ENCODE measurements around the gene AKAP4. TPM values are rescaled to one million over a fixed set of nuclear protein-coding genes. Genes with fewer than 3 reads are reported as not detected.

Gene AKAP4
- total and polyA plus RNA-seq, 2 donors (not counting 1 experiment from before 2014, with no cell fraction given): not detected

- Histone ChIP-seq H3K4me2 (ENCODE audit: extremely low read depth, insufficient read depth, low read length) (no peak overlapping the region), H3K4me1 (ENCODE audit: control insufficient read depth, extremely low read depth, insufficient read depth, low read length) (no peaks in the 10 kb centered on the region), H2AFZ (ENCODE audit: low read length) (no peak overlapping the region), H3K27ac (ENCODE audit: insufficient read depth, low read length) (no peak overlapping the region), H3K9me3 (ENCODE audit: control insufficient read depth, insufficient read depth, low read depth, low read length) (no peaks in the 10 kb centered on the region), H3K9ac (ENCODE audit: insufficient read depth, low read length) (no peak overlapping the region), H3K27me3 (ENCODE audit: control insufficient read depth, insufficient read depth, low read length) (no peaks in the 10 kb centered on the region), H4K20me1 (ENCODE audit: control insufficient read depth, extremely low read depth, insufficient read depth, low read length) (no peaks in the 10 kb centered on the region), H3K36me3 (ENCODE audit: control insufficient read depth, insufficient read depth, low read length) (no peaks in the 10 kb centered on the region), H3K79me2 (ENCODE audit: control insufficient read depth, insufficient read depth, low read length) (no peaks in the 10 kb centered on the region), H3K4me3 (replicated peaks in 1 of 4; ENCODE audit: control extremely low read depth in 1 of 4, insufficient read depth in 1 of 4, low read depth in 3 of 4, low read length in 4 of 4) (no peak overlapping the region)
- TF ChIP-seq CTCF (conservative IDR thresholded peaks at IDR 0.05 in 1 of 2, IDR thresholded peaks at IDR 0.05 in 1 of 2; ENCODE audit: low read depth in 1 of 2, low read length in 2 of 2): no peak
- TF ChIP-seq EZH2 (IDR thresholded peaks at IDR 0.05; ENCODE audit: low read length, missing control alignments): no peak
- no peak for DNase-seq (ENCODE audit: low read depth in 2 of 2)
These were observed 35.1 kb downstream of the AKAP4 start for GRCh38 chrX:50165727-50166126.

- no peak for DNase-seq (ENCODE audit: low read depth in 2 of 2)
- Histone ChIP-seq H3K79me2 (ENCODE audit: control insufficient read depth, insufficient read depth, low read length) (no peaks in the 10 kb centered on the region), H3K36me3 (ENCODE audit: control insufficient read depth, insufficient read depth, low read length) (no peaks in the 10 kb centered on the region), H2AFZ (ENCODE audit: low read length) (no peak overlapping the region), H3K9me3 (ENCODE audit: control insufficient read depth, insufficient read depth, low read depth, low read length) (no peaks in the 10 kb centered on the region), H3K9ac (ENCODE audit: insufficient read depth, low read length) (no peak overlapping the region), H3K4me1 (ENCODE audit: control insufficient read depth, extremely low read depth, insufficient read depth, low read length) (no peaks in the 10 kb centered on the region), H3K27me3 (ENCODE audit: control insufficient read depth, insufficient read depth, low read length) (no peaks in the 10 kb centered on the region), H3K4me3 (replicated peaks in 1 of 4; ENCODE audit: control extremely low read depth in 1 of 4, insufficient read depth in 1 of 4, low read depth in 3 of 4, low read length in 4 of 4) (no peak overlapping the region), H3K27ac (ENCODE audit: insufficient read depth, low read length) (no peak overlapping the region), H4K20me1 (ENCODE audit: control insufficient read depth, extremely low read depth, insufficient read depth, low read length) (no peaks in the 10 kb centered on the region), H3K4me2 (ENCODE audit: extremely low read depth, insufficient read depth, low read length) (no peak overlapping the region)
- no peak for TF ChIP-seq CTCF (conservative IDR thresholded peaks at IDR 0.05 in 1 of 2, IDR thresholded peaks at IDR 0.05 in 1 of 2; ENCODE audit: low read depth in 1 of 2, low read length in 2 of 2)
- TF ChIP-seq EZH2 (IDR thresholded peaks at IDR 0.05; ENCODE audit: low read length, missing control alignments): no peak
These were observed 39.7 kb downstream of the AKAP4 start for GRCh38 chrX:50161127-50161526.

DNA sequence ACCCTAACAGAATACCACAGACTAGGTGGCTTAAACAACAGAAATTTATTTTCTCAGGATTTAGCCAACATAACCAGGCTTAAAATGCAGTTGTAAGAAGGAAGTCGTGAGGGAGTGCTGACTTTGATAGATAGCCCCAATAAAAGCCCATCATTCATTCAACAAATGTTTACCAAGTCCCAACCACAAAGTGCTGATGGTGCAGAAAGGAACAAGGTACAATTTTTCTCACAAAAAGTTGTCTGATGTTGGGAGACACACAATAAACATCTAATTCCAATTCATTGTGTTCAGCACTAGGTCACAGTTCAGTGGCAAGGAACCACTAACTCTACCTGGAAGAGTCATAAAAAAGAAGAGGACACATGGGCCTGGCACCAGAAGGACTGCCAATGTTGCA, 42.2 kb downstream of the AKAP4 start:
- TF ChIP-seq CTCF (conservative IDR thresholded peaks at IDR 0.05 in 1 of 2, IDR thresholded peaks at IDR 0.05 in 1 of 2; ENCODE audit: low read depth in 1 of 2, low read length in 2 of 2) (no peak), EZH2 (IDR thresholded peaks at IDR 0.05; ENCODE audit: low read length, missing control alignments) (no peak)

More for the DNA sequence above, 42.2 kb downstream of the AKAP4 start:
- Histone ChIP-seq H3K36me3 (ENCODE audit: control insufficient read depth, insufficient read depth, low read length) (no peaks in the 10 kb centered on the region), H3K9ac (ENCODE audit: insufficient read depth, low read length) (no peak overlapping the region), H3K4me3 (replicated peaks in 1 of 4; ENCODE audit: control extremely low read depth in 1 of 4, insufficient read depth in 1 of 4, low read depth in 3 of 4, low read length in 4 of 4) (no peak overlapping the region), H3K27me3 (ENCODE audit: control insufficient read depth, insufficient read depth, low read length) (no peaks in the 10 kb centered on the region), H3K27ac (ENCODE audit: insufficient read depth, low read length) (no peak overlapping the region), H3K4me1 (ENCODE audit: control insufficient read depth, extremely low read depth, insufficient read depth, low read length) (no peaks in the 10 kb centered on the region), H3K9me3 (ENCODE audit: control insufficient read depth, insufficient read depth, low read depth, low read length) (no peaks in the 10 kb centered on the region), H4K20me1 (ENCODE audit: control insufficient read depth, extremely low read depth, insufficient read depth, low read length) (no peaks in the 10 kb centered on the region), H3K79me2 (ENCODE audit: control insufficient read depth, insufficient read depth, low read length) (no peaks in the 10 kb centered on the region), H2AFZ (ENCODE audit: low read length) (no peak overlapping the region), H3K4me2 (ENCODE audit: extremely low read depth, insufficient read depth, low read length) (no peak overlapping the region)
- DNase-seq (ENCODE audit: low read depth in 2 of 2): no peak
